Activated T-helper 1 cell treated with anti-CD3 and anti-CD28 coated beads, Interleukin-2, amount 50 U/mL, for 16 hours (primary cell): ENCODE measurements around the gene NAA10.

Source experiments
- DNase-seq, 2 donors: peaks; one replicate each; pipeline ENCODE4 v3.0.0-alpha.2; 2020; ENCODE audit warnings: low read depth in 1 of 2, low spot score in 1 of 2

The NAA10 gene

GRCh38 chrX:153909980-153910360 is 24.9 kb downstream of the NAA10 start:
- no peak for DNase-seq

GRCh38 chrX:153909024-153909979 is 25.5 kb downstream of the NAA10 start:
- no peak for DNase-seq

- DNase-seq = no peak
These were observed 26.5 kb downstream of the NAA10 start for GRCh38 chrX:153908219-153908860.

- DNase-seq = no peak
These were observed 27.4 kb downstream of the NAA10 start for GRCh38 chrX:153907456-153907855.

GRCh38 chrX:153906126-153906917 is 28.5 kb downstream of the NAA10 start:
- no peak for DNase-seq

- no peak for DNase-seq
These were observed 29.2 kb downstream of the NAA10 start for GRCh38 chrX:153905481-153906095.

- DNase-seq = no peak
These were observed 30.6 kb downstream of the NAA10 start, which contains the start of gene AVPR2 for GRCh38 chrX:153903991-153904957. TSS of gene AVPR2 (plus strand) at chrX:153904673. CDS start at chrX:153905146, 473 bp downstream.

- no peak for DNase-seq
These were observed 31.4 kb downstream of the NAA10 start for GRCh38 chrX:153903238-153903980.

GRCh38 chrX:153902385-153902784 is 32.5 kb downstream of the NAA10 start:
- DNase-seq = no peak

GRCh38 chrX:153901753-153902140 is 33.1 kb downstream of the NAA10 start:
- no peak for DNase-seq

GRCh38 chrX:153900831-153901752 is 33.7 kb downstream of the NAA10 start:
- peak in 1 of 2 donors; percentile 32 for DNase-seq

- DNase-seq = no peak
These were observed 36.9 kb downstream of the NAA10 start for GRCh38 chrX:153897899-153898298.

- DNase-seq = no peak
These were observed 45.7 kb downstream of the NAA10 start for GRCh38 chrX:153889123-153889522.

GRCh38 chrX:153888344-153888743 is 46.5 kb downstream of the NAA10 start:
- DNase-seq = no peak

GRCh38 chrX:153887385-153887784 is 47.5 kb downstream of the NAA10 start:
- DNase-seq = no peak

GRCh38 chrX:153886915-153887314 is 47.9 kb downstream of the NAA10 start:
- no peak for DNase-seq

GRCh38 chrX:153885968-153886903 is 48.6 kb downstream of the NAA10 start, which contains the start of gene L1CAM:
TSS of gene L1CAM (minus strand) at chrX:153886173. CDS start at chrX:153875836, 10,337 bp downstream.
- no peak for DNase-seq
